ENCODE measurements around the gene ZNF778. TPM values are rescaled to one million over a fixed set of nuclear protein-coding genes. Genes with fewer than 3 reads are reported as not detected.
"Not testable (repeated sequence)": the region's sequence is repeated elsewhere in the genome, so short reads cannot be mapped to it uniquely, and the experiment has no call there.

ZNF778 gene
- total RNA-seq, 3 donors from 2014 or later = 10.2 to 14.0 (median 10.8) TPM

- Mint-ChIP-seq H3K9me3 (no peaks in the 10 kb centered on the region), H3K27me3 (ENCODE audit: low read depth) (no peaks in the 10 kb centered on the region), H3K36me3 (ENCODE audit: insufficient read depth) (peaks cover 6% of the 10 kb centered on the region), H3K4me1 (ENCODE audit: low read depth) (peaks cover 2% of the 10 kb centered on the region), H3K4me3 (no peak overlapping the region)
- no peak for DNase-seq
- ATAC-seq = no peak
Measured at GRCh38 chr16:89264800-89265550, 47.5 kb downstream of the ZNF778 start.

GRCh38 chr16:89265647-89266046 lies 48.1 kb downstream of the ZNF778 start:
- ATAC-seq = no peak

GRCh38 chr16:89266521-89267134 lies 49.1 kb downstream of the ZNF778 start:
- DNase-seq (no peak), ATAC-seq (no peak)
- H3K9me3 Mint-ChIP-seq = no peaks in the 10 kb centered on the region
- no peak overlapping the region for H3K4me3 Mint-ChIP-seq
- H3K36me3 Mint-ChIP-seq (ENCODE audit: insufficient read depth) = peaks cover 9% of the 10 kb centered on the region
- peaks cover under 1% of the 10 kb centered on the region for H3K4me1 Mint-ChIP-seq (ENCODE audit: low read depth)
- no peaks in the 10 kb centered on the region for H3K27me3 Mint-ChIP-seq (ENCODE audit: low read depth)

More at GRCh38 chr16:89265647-89266046, 48.1 kb downstream of the ZNF778 start:
- Mint-ChIP-seq H3K4me3 (no peak overlapping the region), H3K36me3 (ENCODE audit: insufficient read depth) (peaks cover 6% of the 10 kb centered on the region), H3K9me3 (no peaks in the 10 kb centered on the region), H3K27me3 (ENCODE audit: low read depth) (no peaks in the 10 kb centered on the region), H3K4me1 (ENCODE audit: low read depth) (peaks cover 2% of the 10 kb centered on the region)
- DNase-seq = no peak

GRCh38 chr16:89267746-89268145 lies 50.2 kb downstream of the ZNF778 start:
- H3K9me3 Mint-ChIP-seq; DNase-seq; H3K4me1 Mint-ChIP-seq (ENCODE audit: low read depth); H3K27me3 Mint-ChIP-seq (ENCODE audit: low read depth); ATAC-seq; H3K4me3 Mint-ChIP-seq: not testable (repeated sequence)
- peaks cover 13% of the 10 kb centered on the region for H3K36me3 Mint-ChIP-seq (ENCODE audit: insufficient read depth)

- ATAC-seq (no peak), DNase-seq (no peak)
- no peak overlapping the region for H3K4me3 Mint-ChIP-seq
- no peaks in the 10 kb centered on the region for H3K9me3 Mint-ChIP-seq
- no peaks in the 10 kb centered on the region for H3K4me1 Mint-ChIP-seq (ENCODE audit: low read depth)
- H3K27me3 Mint-ChIP-seq (ENCODE audit: low read depth) = no peaks in the 10 kb centered on the region
- H3K36me3 Mint-ChIP-seq (ENCODE audit: insufficient read depth) = peaks cover 18% of the 10 kb centered on the region
Measured at GRCh38 chr16:89268585-89268984, 51.1 kb downstream of the ZNF778 start.

- Mint-ChIP-seq H3K36me3 (ENCODE audit: insufficient read depth) (peaks cover 21% of the 10 kb centered on the region), H3K4me1 (ENCODE audit: low read depth) (no peaks in the 10 kb centered on the region), H3K27me3 (ENCODE audit: low read depth) (no peaks in the 10 kb centered on the region), H3K9me3 (no peaks in the 10 kb centered on the region), H3K4me3 (no peak overlapping the region)
- ATAC-seq (no peak), DNase-seq (no peak)
Measured at GRCh38 chr16:89268987-89269735, 51.7 kb downstream of the ZNF778 start.

GRCh38 chr16:89269805-89270665 lies 52.5 kb downstream of the ZNF778 start:
- no peaks in the 10 kb centered on the region for H3K9me3 Mint-ChIP-seq
- H3K27me3 Mint-ChIP-seq (ENCODE audit: low read depth) = no peaks in the 10 kb centered on the region
- H3K4me1 Mint-ChIP-seq (ENCODE audit: low read depth) = no peaks in the 10 kb centered on the region
- ATAC-seq (no peak), DNase-seq (no peak)
- no peak overlapping the region for H3K4me3 Mint-ChIP-seq
- H3K36me3 Mint-ChIP-seq (ENCODE audit: insufficient read depth) = peaks cover 23% of the 10 kb centered on the region

- Mint-ChIP-seq H3K27me3 (ENCODE audit: low read depth) (no peaks in the 10 kb centered on the region), H3K4me1 (ENCODE audit: low read depth) (no peaks in the 10 kb centered on the region), H3K4me3 (no peak overlapping the region), H3K9me3 (no peaks in the 10 kb centered on the region), H3K36me3 (ENCODE audit: insufficient read depth) (peaks cover 22% of the 10 kb centered on the region)
- ATAC-seq (no peak), DNase-seq (no peak)
Measured at GRCh38 chr16:89270666-89271345, 53.3 kb downstream of the ZNF778 start.

GRCh38 chr16:89272631-89273030 lies 55.1 kb downstream of the ZNF778 start:
- Mint-ChIP-seq H3K9me3 (no peaks in the 10 kb centered on the region), H3K36me3 (ENCODE audit: insufficient read depth) (peaks cover 27% of the 10 kb centered on the region), H3K4me1 (ENCODE audit: low read depth) (no peaks in the 10 kb centered on the region), H3K4me3 (no peak overlapping the region), H3K27me3 (ENCODE audit: low read depth) (no peaks in the 10 kb centered on the region)
- no peak for DNase-seq
- ATAC-seq = no peak

- Mint-ChIP-seq H3K27me3 (ENCODE audit: low read depth) (no peaks in the 10 kb centered on the region), H3K4me1 (ENCODE audit: low read depth) (no peaks in the 10 kb centered on the region), H3K36me3 (ENCODE audit: insufficient read depth) (peaks cover 28% of the 10 kb centered on the region), H3K9me3 (no peaks in the 10 kb centered on the region), H3K4me3 (no peak overlapping the region)
- no peak for DNase-seq
- no peak for ATAC-seq
Measured at GRCh38 chr16:89273741-89274472, 56.4 kb downstream of the ZNF778 start.

GRCh38 chr16:89274561-89275283 lies 57.2 kb downstream of the ZNF778 start:
- peaks cover 28% of the 10 kb centered on the region for H3K36me3 Mint-ChIP-seq (ENCODE audit: insufficient read depth)
- no peak for ATAC-seq

GRCh38 chr16:89275284-89275584 lies 57.7 kb downstream of the ZNF778 start:
- Mint-ChIP-seq H3K36me3 (ENCODE audit: insufficient read depth) (peaks cover 28% of the 10 kb centered on the region), H3K4me1 (ENCODE audit: low read depth) (no peaks in the 10 kb centered on the region), H3K9me3 (no peaks in the 10 kb centered on the region), H3K4me3 (no peak overlapping the region), H3K27me3 (ENCODE audit: low read depth) (no peaks in the 10 kb centered on the region)
- ATAC-seq (no peak), DNase-seq (no peak)

More at GRCh38 chr16:89274561-89275283, 57.2 kb downstream of the ZNF778 start:
- no peak for DNase-seq
- Mint-ChIP-seq H3K9me3 (no peaks in the 10 kb centered on the region), H3K4me1 (ENCODE audit: low read depth) (no peaks in the 10 kb centered on the region), H3K27me3 (ENCODE audit: low read depth) (no peaks in the 10 kb centered on the region), H3K4me3 (no peak overlapping the region)

All from activated T-cell treated with anti-CD3 and anti-CD28 coated beads, Interleukin-2, amount 50 U/mL, for 4 hours (primary cell).